Suprapubic skin (tissue), 3 donors: Measurements from ENCODE around the gene ZBTB16.

Source experiments
- CTCF ChIP-seq, 2 donors: fragments of 200-600 bp in 1 of 2; fragments of 450-650 bp in 1 of 2; sonication (generic) in 1 of 2; IDR thresholded peaks; one replicate each; pipeline ENCODE4 v1.5.1; 2016 to 2019; ENCODE audit warnings: antibody characterized with exemption in 2 of 2, mild to moderate bottlenecking in 1 of 2, moderate library complexity in 1 of 2
- POLR2A ChIP-seq, 2 donors: fragments of 450-650 bp; IDR thresholded peaks; one replicate each; pipeline ENCODE4 v1.6.1; 2017; ENCODE audit warnings: antibody characterized with exemption in 2 of 2, mild to moderate bottlenecking in 2 of 2, moderate library complexity in 2 of 2

GRCh38 chr11:114015117-114015516 lies 44.4 kb upstream of the ZBTB16 start:
- TF ChIP-seq CTCF (IDR thresholded peaks at IDR 0.05) (no peak), POLR2A (IDR thresholded peaks at IDR 0.05) (no peak)
